Gastroesophageal sphincter (tissue), 4 donors: ENCODE data around the gene KLF13. TPM values are rescaled to one million over a fixed set of nuclear protein-coding genes. Genes with fewer than 3 reads are reported as not detected.
A peak's percentile ranks its signal among the peaks of the same experiment; 100 is the strongest.

Experiments
- ATAC-seq: fragments of 150-250 bp; one replicate; pipeline ENCODE4 v1.9.1; 2016; ENCODE audit warnings: mild to moderate bottlenecking, moderate library complexity
- H3K27ac ChIP-seq, 4 donors: fragments of 200-600 bp; sonication (generic) in 3 of 4; 1 replicate in 3 of 4; 2 replicates in 1 of 4; pipeline ENCODE4 v1.5.1; 2016 to 2019
- H3K27me3 ChIP-seq: fragments of 200-600 bp; sonication (generic); one replicate; pipeline ENCODE4 v1.5.1; 2019
- H3K36me3 ChIP-seq, 2 donors: fragments of 200-600 bp; sonication (generic); one replicate each; pipeline ENCODE4 v1.5.1; 2019; ENCODE audit warnings: control low read depth in 1 of 2
- H3K4me1 ChIP-seq, 3 donors: fragments of 200-600 bp; sonication (generic); 1 replicate in 2 of 3; 2 replicates in 1 of 3; pipeline ENCODE4 v1.5.1; 2016 to 2019; ENCODE audit warnings: control low read depth in 2 of 3
- H3K4me3 ChIP-seq, 2 donors: fragments of 200-600 bp; sonication (generic); one replicate each; pipeline ENCODE4 v1.5.1; 2019; ENCODE audit warnings: mild to moderate bottlenecking in 1 of 2, moderate library complexity in 1 of 2
- H3K9me3 ChIP-seq, 3 donors: fragments of 200-600 bp; sonication (generic); one replicate each; pipeline ENCODE4 v1.5.1; 2017 to 2019; ENCODE audit warnings: control low read depth in 2 of 3
- CTCF ChIP-seq, 4 experiments: fragments of 200-600 bp in 2 of 4; fragments of 450-650 bp in 2 of 4; sonication (generic) in 1 of 4; IDR thresholded peaks; one replicate each; pipeline ENCODE4 v1.5.1; 2017 to 2019; ENCODE audit warnings: antibody characterized with exemption in 4 of 4, mild to moderate bottlenecking in 2 of 4, moderate library complexity in 2 of 4
- EP300 ChIP-seq: sonication (generic); formaldehyde crosslinking; IDR thresholded peaks from one replicate; pipeline ENCODE4 v1.6.1; 2017; ENCODE audit warnings: antibody characterized with exemption, mild to moderate bottlenecking
- POLR2A ChIP-seq, 2 donors: fragments of 450-650 bp; IDR thresholded peaks; one replicate each; pipeline ENCODE4 v1.6.1; 2017; ENCODE audit warnings: antibody characterized with exemption in 2 of 2, mild to moderate bottlenecking in 2 of 2, moderate library complexity in 1 of 2
- POLR2AphosphoS5 ChIP-seq: sonication (generic); formaldehyde crosslinking; IDR thresholded peaks from one replicate; pipeline ENCODE4 v1.6.1; 2017; ENCODE audit warnings: antibody characterized with exemption
- WGBS, 2 donors: methylation state at CpG; one replicate each; pipeline ENCODE4 v1.1.5; 2018; ENCODE audit warnings: low coverage in 1 of 2; 5-methylcytosine and 5-hydroxymethylcytosine counted together
- total RNA-seq, 4 donors: library from RNA; depleted of rRNA; stranded (reverse); fragments of >200 nt; gene quantifications; one replicate each; pipeline ENCODE4 v1.1.0, GENCODE V29; 2016

Gene KLF13
- total RNA-seq, 4 donors from 2014 or later: 49.7 to 106 (median 76.1) TPM

- 48 to 80% methylated on average over 1 to 5 of the region's 17 CpGs for WGBS, 2 donors
- H3K4me3 ChIP-seq: no peak overlapping the region
- H3K27me3 ChIP-seq: no peaks in the 10 kb centered on the region
- peak overlapping the region in 3 of 4 donors; percentile 53 to 96 (median 95) for H3K27ac ChIP-seq
- ATAC-seq: no peak
- no peaks in the 10 kb centered on the region for H3K36me3 ChIP-seq
- H3K9me3 ChIP-seq: no peaks in the 10 kb centered on the region
- TF ChIP-seq EP300: no peak
- no peak for TF ChIP-seq CTCF (IDR thresholded peaks at IDR 0.05)
- no peak for TF ChIP-seq POLR2AphosphoS5
- no peak for TF ChIP-seq POLR2A (IDR thresholded peaks at IDR 0.05)
- peaks cover 12 to 100% (median 66%) of the 10 kb centered on the region in 3 donors for H3K4me1 ChIP-seq
Observed at GRCh38 chr15:31360843-31361763, 34.5 kb downstream of the KLF13 start.

GRCh38 chr15:31361764-31362515 is 35.3 kb downstream of the KLF13 start:
- WGBS, 2 donors: 15 to 33% methylated on average over 2 to 3 of the region's 6 CpGs
- Histone ChIP-seq H3K4me1 (peaks cover 12 to 100% (median 69%) of the 10 kb centered on the region in 3 donors), H3K4me3 (no peak overlapping the region), H3K36me3 (no peaks in the 10 kb centered on the region), H3K27ac (peak overlapping the region; percentile 12 to 96 (median 74)), H3K27me3 (no peaks in the 10 kb centered on the region), H3K9me3 (no peaks in the 10 kb centered on the region)
- ATAC-seq: no peak
- TF ChIP-seq POLR2A (IDR thresholded peaks at IDR 0.05) (no peak), POLR2AphosphoS5 (no peak), CTCF (IDR thresholded peaks at IDR 0.05) (no peak), EP300 (no peak)

GRCh38 chr15:31362886-31363285 is 36.3 kb downstream of the KLF13 start:
- Histone ChIP-seq H3K27ac (peak overlapping the region in 2 of 4 donors; percentile 95 to 96), H3K4me1 (peaks cover 16 to 100% (median 71%) of the 10 kb centered on the region in 3 donors)
- WGBS, 2 donors: 64 to 71% methylated on average over 4 to 5 of the region's 5 CpGs

GRCh38 chr15:31364301-31365031 is 37.8 kb downstream of the KLF13 start:
- no peak for ATAC-seq

More at GRCh38 chr15:31362886-31363285, 36.3 kb downstream of the KLF13 start:
- no peaks in the 10 kb centered on the region for H3K36me3 ChIP-seq
- no peak overlapping the region for H3K4me3 ChIP-seq
- TF ChIP-seq CTCF (IDR thresholded peaks at IDR 0.05): no peak
- no peak for TF ChIP-seq POLR2A (IDR thresholded peaks at IDR 0.05)
- TF ChIP-seq POLR2AphosphoS5: no peak
- TF ChIP-seq EP300: no peak
- no peaks in the 10 kb centered on the region for H3K9me3 ChIP-seq
- no peak for ATAC-seq
- no peaks in the 10 kb centered on the region for H3K27me3 ChIP-seq

More at GRCh38 chr15:31364301-31365031, 37.8 kb downstream of the KLF13 start:
- H3K4me3 ChIP-seq: no peak overlapping the region
- WGBS, 2 donors: 66 to 84% methylated on average over 3 to 5 of the region's 10 CpGs
- H3K27ac ChIP-seq: peak overlapping the region; percentile 70 to 96 (median 94)
- H3K9me3 ChIP-seq: no peaks in the 10 kb centered on the region
- no peaks in the 10 kb centered on the region for H3K27me3 ChIP-seq
- H3K4me1 ChIP-seq: peaks cover 16 to 100% (median 67%) of the 10 kb centered on the region in 3 donors
- no peak for TF ChIP-seq EP300
- TF ChIP-seq POLR2A (IDR thresholded peaks at IDR 0.05): no peak
- H3K36me3 ChIP-seq: no peaks in the 10 kb centered on the region
